ENCODE results near the gene CHKA.

GRCh38 chr11:68020575-68020974, 100.6 kb downstream of the CHKA start:
- TF ChIP-seq CTCF (IDR thresholded peaks at IDR 0.05) (no peak), POLR2A (IDR thresholded peaks at IDR 0.05) (no peak), POLR2AphosphoS5 (IDR thresholded peaks at IDR 0.05; ENCODE audit: insufficient read depth in 1 of 2, low read depth in 1 of 2) (no peak)

All from vagina (tissue), 2 donors.